GM12872 (cell line): ENCODE measurements around the gene PBXIP1.

Experiments
- CTCF ChIP-seq: IDR thresholded peaks from 3 replicates; pipeline ENCODE4 v1.5.1; 2011; ENCODE audit warnings: low read depth, mild to moderate bottlenecking, low read length, moderate library complexity; ENCODE audit not compliant: insufficient read depth

The PBXIP1 gene

GRCh38 chr1:154910851-154911250 lies 45.0 kb downstream of the PBXIP1 start:
- no peak for TF ChIP-seq CTCF

GRCh38 chr1:154908937-154909336 lies 47.0 kb downstream of the PBXIP1 start:
- TF ChIP-seq CTCF = no peak

- TF ChIP-seq CTCF = peak; percentile 51; the same call in 2 of the 3 replicates
Observed at GRCh38 chr1:154906621-154907081, 49.2 kb downstream of the PBXIP1 start.

GRCh38 chr1:154902938-154903566 lies 52.8 kb downstream of the PBXIP1 start:
- TF ChIP-seq CTCF = no peak

GRCh38 chr1:154901591-154901990 lies 54.3 kb downstream of the PBXIP1 start:
- TF ChIP-seq CTCF = no peak

GRCh38 chr1:154899041-154899440 lies 56.9 kb downstream of the PBXIP1 start:
- TF ChIP-seq CTCF = no peak

- TF ChIP-seq CTCF = no peak
Observed at GRCh38 chr1:154896771-154897286, 59.1 kb downstream of the PBXIP1 start.
